Spleen (tissue), 11 donors: ENCODE results near the gene MCM5. TPM values are rescaled to one million over a fixed set of nuclear protein-coding genes. Genes with fewer than 3 reads are reported as not detected.

ENCODE experiments used
- DNase-seq: peaks from one replicate; pipeline ENCODE4 v3.0.0-alpha.2; 2020
- H3K27ac ChIP-seq, 8 donors: fragments of 200-600 bp; sonication (generic) in 7 of 8; 1 replicate in 4 of 8; 2 replicates in 4 of 8; pipeline versions ENCODE4 v1.5.0 to v1.8.0; 2016 to 2021; ENCODE audit warnings: inconsistent platforms in 4 of 8, mild to moderate bottlenecking in 4 of 8, moderate library complexity in 1 of 8
- H3K27me3 ChIP-seq, 7 donors: fragments of 200-600 bp; sonication (generic) in 6 of 7; replicated peaks in 1 of 7; 1 replicate in 4 of 7; 2 replicates in 3 of 7; pipeline versions ENCODE4 v1.5.0 to v1.8.0; 2016 to 2021; ENCODE audit warnings: inconsistent platforms in 3 of 7, mild to moderate bottlenecking in 1 of 7
- H3K36me3 ChIP-seq, 6 donors: fragments of 200-600 bp; sonication (generic) in 5 of 6; 1 replicate in 4 of 6; 2 replicates in 2 of 6; pipeline versions ENCODE4 v1.5.0 to v1.8.0; 2016 to 2021; ENCODE audit warnings: inconsistent platforms in 2 of 6
- H3K4me1 ChIP-seq, 6 donors: fragments of 200-600 bp; sonication (generic) in 5 of 6; 1 replicate in 3 of 6; 2 replicates in 3 of 6; pipeline versions ENCODE4 v1.5.0 to v1.8.0; 2016 to 2021; ENCODE audit warnings: inconsistent platforms in 3 of 6
- H3K4me3 ChIP-seq, 8 donors: fragments of 200-600 bp; sonication (generic) in 7 of 8; 1 replicate in 4 of 8; 2 replicates in 4 of 8; pipeline versions ENCODE4 v1.5.0 to v1.8.0; 2016 to 2021; ENCODE audit warnings: inconsistent platforms in 4 of 8, mild to moderate bottlenecking in 4 of 8, moderate library complexity in 2 of 8
- H3K9me3 ChIP-seq, 8 donors: fragments of 200-600 bp; sonication (generic) in 7 of 8; 1 replicate in 4 of 8; 2 replicates in 4 of 8; pipeline versions ENCODE4 v1.5.0 to v1.8.0; 2016 to 2021; ENCODE audit warnings: inconsistent platforms in 4 of 8
- POLR2A ChIP-seq, 3 donors: fragments of 450-650 bp; IDR thresholded peaks; one replicate each; pipeline ENCODE4 v1.5.1; 2017; ENCODE audit warnings: antibody characterized with exemption in 3 of 3, mild to moderate bottlenecking in 1 of 3
- POLR2AphosphoS5 ChIP-seq, 3 donors: sonication (generic); formaldehyde crosslinking; IDR thresholded peaks; one replicate each; pipeline ENCODE4 v1.5.1; 2017; ENCODE audit warnings: antibody characterized with exemption in 3 of 3
- WGBS, 5 donors: extraction: QIAGEN DNeasy Blood & Tissue Kit in 3 of 5; methylation state at CpG; one replicate each; pipeline versions ENCODE4 v1.1.5 to v1.1.7; 2013 to 2018; 5-methylcytosine and 5-hydroxymethylcytosine counted together
- intact Hi-C: fragments of 100-400 bp; cut with DNase I; formaldehyde crosslinking; loops from one replicate; pipeline ENCODE4 v1.15.0; 2023; ENCODE audit warnings: low total_unique reads
- polyA plus RNA-seq, 3 donors: library from polyadenylated mRNA; stranded (reverse); fragments of 200-250 nt; gene quantifications; one replicate each; pipeline ENCODE4 v1.2.1, GENCODE V29; 2013
- total RNA-seq, 7 donors: library from RNA; depleted of rRNA in 3 of 7; stranded (reverse); fragments of >200 nt in 3 of 7; fragmentation: NEBNext Ultra II Directional in 4 of 7; extraction: Animal tissue kit (Norgen Biotek cat#: 25700) in 4 of 7; gene quantifications; one replicate each; pipeline versions ENCODE4 v1.1.0 to v1.2.1, GENCODE V29; 2016 to 2021
- TF ChIP-seq, protein P1 (sequence below), 11 experiments: fragments of 200-600 bp in 7 of 11; fragments of 450-650 bp in 4 of 11; sonication (generic) in 4 of 11; IDR thresholded peaks in 8 of 11; conservative IDR thresholded peaks in 3 of 11; 1 replicate in 7 of 11; 2 replicates in 4 of 11; pipeline versions ENCODE4 v1.4.0 to v1.8.0; 2016 to 2021; ENCODE audit warnings: antibody characterized with exemption in 11 of 11, inconsistent platforms in 4 of 11, mild to moderate bottlenecking in 1 of 11
- donor health status: healthy with polysubstance abuse.
- donor health status: DM: no; HTN: no; CAD: no; lungs with moderate emphysema.
- donor health status: DM: no; HTN: no; CAD: no.
- donor health status: Bipolar disorder and iron deficiency.
- donor health status: healthy.
- donor health status: DM: no; HTN: no; CAD: no.
- donor health status: DM: yes; HTN: yes; CAD: no.

MCM5 gene
- total and polyA plus RNA-seq, 10 donors: 45.2 to 96.3 (median 56.5) TPM

DNA sequence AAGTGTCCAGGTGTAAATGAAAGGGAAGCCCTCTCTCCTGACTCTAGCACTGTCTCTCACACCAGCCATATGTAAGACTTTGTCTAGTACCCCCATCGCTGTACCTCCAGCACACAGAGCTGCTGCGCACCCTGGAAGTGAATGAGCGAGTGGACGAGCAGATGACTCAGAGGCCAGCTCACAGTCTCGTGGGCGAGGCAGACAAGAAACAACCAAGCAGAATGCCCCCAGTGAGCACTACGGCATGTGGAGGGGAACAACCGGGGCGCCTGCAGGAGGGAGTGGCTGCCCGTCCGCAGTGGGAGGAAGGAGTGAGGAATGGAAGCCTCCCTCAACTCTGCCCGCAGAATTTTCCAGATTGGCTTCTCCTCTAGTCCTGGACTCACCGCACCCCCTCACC is 46.4 kb downstream of the MCM5 start:
- Histone ChIP-seq H3K9me3 (no peaks in the 10 kb centered on the region), H3K4me1 (peaks cover 0 to 9% (median 0%) of the 10 kb centered on the region in 6 donors), H3K27me3 (no peaks in the 10 kb centered on the region), H3K27ac (no peak overlapping the region), H3K4me3 (no peak overlapping the region), H3K36me3 (peaks cover 0 to 54% (median 0%) of the 10 kb centered on the region in 6 donors)
- no peak for DNase-seq
- 88 to 94% (median 92%) methylated on average over 13 of the region's 13 CpGs for WGBS, 5 donors
- TF ChIP-seq POLR2AphosphoS5 (IDR thresholded peaks at IDR 0.05) (no peak), POLR2A (IDR thresholded peaks at IDR 0.05) (no peak)
- TF ChIP-seq, protein P1, sequence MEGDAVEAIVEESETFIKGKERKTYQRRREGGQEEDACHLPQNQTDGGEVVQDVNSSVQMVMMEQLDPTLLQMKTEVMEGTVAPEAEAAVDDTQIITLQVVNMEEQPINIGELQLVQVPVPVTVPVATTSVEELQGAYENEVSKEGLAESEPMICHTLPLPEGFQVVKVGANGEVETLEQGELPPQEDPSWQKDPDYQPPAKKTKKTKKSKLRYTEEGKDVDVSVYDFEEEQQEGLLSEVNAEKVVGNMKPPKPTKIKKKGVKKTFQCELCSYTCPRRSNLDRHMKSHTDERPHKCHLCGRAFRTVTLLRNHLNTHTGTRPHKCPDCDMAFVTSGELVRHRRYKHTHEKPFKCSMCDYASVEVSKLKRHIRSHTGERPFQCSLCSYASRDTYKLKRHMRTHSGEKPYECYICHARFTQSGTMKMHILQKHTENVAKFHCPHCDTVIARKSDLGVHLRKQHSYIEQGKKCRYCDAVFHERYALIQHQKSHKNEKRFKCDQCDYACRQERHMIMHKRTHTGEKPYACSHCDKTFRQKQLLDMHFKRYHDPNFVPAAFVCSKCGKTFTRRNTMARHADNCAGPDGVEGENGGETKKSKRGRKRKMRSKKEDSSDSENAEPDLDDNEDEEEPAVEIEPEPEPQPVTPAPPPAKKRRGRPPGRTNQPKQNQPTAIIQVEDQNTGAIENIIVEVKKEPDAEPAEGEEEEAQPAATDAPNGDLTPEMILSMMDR (IDR thresholded peaks at IDR 0.05 in 8 of 11, conservative IDR thresholded peaks at IDR 0.05 in 3 of 11): no peak
- intact Hi-C loops: no loop called here

DNA sequence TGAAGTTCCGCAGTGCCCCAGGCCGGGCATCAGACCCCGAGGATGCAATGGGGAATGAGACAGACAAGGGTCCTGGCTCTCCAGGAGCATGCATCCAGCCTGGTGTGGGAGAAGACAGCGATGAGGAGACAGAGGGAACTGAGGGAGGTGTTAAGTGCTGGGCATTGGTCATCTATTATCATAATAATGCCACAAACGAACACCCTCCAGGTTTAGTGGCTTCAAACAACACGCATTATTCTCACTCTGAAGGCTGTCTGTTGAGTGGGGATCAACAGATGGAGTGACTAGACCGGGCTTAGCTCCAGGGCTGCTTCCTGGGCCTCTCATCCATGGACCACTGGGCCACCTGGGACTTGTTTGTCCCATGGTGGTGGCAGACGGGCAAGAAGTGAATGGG is 48.6 kb downstream of the MCM5 start:
- DNase-seq: no peak
- H3K27ac ChIP-seq: no peak overlapping the region
- H3K9me3 ChIP-seq: no peaks in the 10 kb centered on the region
- intact Hi-C loops: no loop called here
- no peak overlapping the region for H3K4me3 ChIP-seq
- H3K4me1 ChIP-seq: peaks cover 0 to 9% (median 0%) of the 10 kb centered on the region in 6 donors
- WGBS, 5 donors: 92 to 98% (median 96%) methylated on average over 7 to 8 of the region's 8 CpGs
- peaks cover 0 to 56% (median 2%) of the 10 kb centered on the region in 6 donors for H3K36me3 ChIP-seq
- TF ChIP-seq, protein P1 (IDR thresholded peaks at IDR 0.05 in 8 of 11, conservative IDR thresholded peaks at IDR 0.05 in 3 of 11): no peak
- TF ChIP-seq POLR2AphosphoS5 (IDR thresholded peaks at IDR 0.05): no peak
- no peaks in the 10 kb centered on the region for H3K27me3 ChIP-seq

DNA sequence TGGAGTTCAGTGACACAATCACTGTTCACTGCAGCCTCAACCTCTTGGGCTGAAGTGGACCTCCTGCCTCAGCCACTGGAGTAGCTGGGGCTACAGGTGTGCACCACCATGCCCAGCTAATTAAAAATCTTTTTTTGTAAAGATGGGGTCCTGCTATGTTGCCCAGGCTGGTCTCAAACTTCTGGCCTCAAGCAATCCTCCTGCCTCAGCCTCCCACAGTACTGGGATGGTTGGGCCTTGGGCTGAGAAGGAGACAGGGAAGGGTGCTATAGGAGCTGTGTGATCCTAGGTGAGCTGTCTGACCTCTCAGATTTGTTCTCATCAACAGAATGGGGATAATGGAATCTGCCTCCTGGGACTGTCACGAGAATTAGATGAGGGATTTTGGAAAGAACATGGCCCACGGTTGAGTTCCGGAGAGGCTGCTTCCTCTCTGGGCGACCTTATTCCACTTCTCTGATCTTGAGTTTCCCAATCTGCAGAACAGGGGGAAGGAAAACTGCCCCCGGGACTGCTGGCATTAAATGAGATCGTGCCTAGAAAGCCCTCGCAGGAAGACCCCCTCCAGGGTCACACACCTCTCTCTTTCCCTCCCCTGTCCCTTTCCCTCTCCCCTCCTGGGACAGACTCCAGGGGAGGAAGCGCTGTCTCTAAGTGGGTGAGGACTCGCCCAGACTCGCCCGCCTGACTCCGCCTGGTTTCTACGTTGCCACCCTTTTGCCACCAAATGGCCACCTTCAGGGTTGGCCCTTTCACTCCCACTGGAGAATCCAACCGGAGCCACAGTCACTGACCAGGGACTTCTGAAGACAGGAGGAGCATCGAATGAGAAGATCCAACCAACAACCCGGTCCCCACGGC is 50.1 kb downstream of the MCM5 start:
- H3K4me3 ChIP-seq: no peak overlapping the region
- DNase-seq: no peak
- intact Hi-C loops: no loop called here

More for the DNA sequence above, 50.1 kb downstream of the MCM5 start:
- TF ChIP-seq, protein P1 (IDR thresholded peaks at IDR 0.05 in 8 of 11, conservative IDR thresholded peaks at IDR 0.05 in 3 of 11): no peak
- TF ChIP-seq POLR2A (IDR thresholded peaks at IDR 0.05) (no peak), POLR2AphosphoS5 (IDR thresholded peaks at IDR 0.05) (no peak)
- Histone ChIP-seq H3K36me3 (peaks cover 0 to 54% (median 2%) of the 10 kb centered on the region in 6 donors), H3K4me1 (peaks cover 0 to 9% (median 0%) of the 10 kb centered on the region in 6 donors), H3K27me3 (no peaks in the 10 kb centered on the region), H3K9me3 (no peaks in the 10 kb centered on the region), H3K27ac (no peak overlapping the region)
- WGBS, 5 donors: 87 to 91% (median 90%) methylated on average over 17 of the region's 17 CpGs
